ENCODE results near the gene CXorf66. TPM values are rescaled to one million over a fixed set of nuclear protein-coding genes. Genes with fewer than 3 reads are reported as not detected.
"Not testable (repeated sequence)": the region's sequence is repeated elsewhere in the genome, so short reads cannot be mapped to it uniquely, and the experiment has no call there.

CXorf66 gene
- total RNA-seq, 6 donors from 2014 or later: not detected

DNA sequence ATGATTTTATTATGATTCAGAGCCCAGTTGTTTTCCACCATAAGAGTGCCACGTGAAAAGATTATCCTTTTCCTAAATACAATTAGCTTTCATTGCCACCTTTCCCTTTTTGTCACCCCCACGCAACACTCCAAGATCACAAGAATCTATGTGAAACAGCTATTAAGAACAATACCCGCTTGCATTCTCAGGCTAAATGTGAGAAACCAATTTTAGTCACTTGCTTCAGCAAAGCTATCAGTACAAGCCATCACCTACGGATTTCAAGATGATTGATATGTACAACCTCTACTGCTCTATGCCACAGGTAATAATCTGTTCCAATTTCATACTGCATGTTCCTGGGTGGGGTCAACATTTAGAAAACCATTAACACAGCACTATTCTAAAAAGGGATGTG is 34.9 kb downstream of the CXorf66 start:
- Histone ChIP-seq H3K36me3 (no peaks in the 10 kb centered on the region), H3K4me3 (no peak overlapping the region), H3K4me1 (peaks cover 0 to 12% (median 3%) of the 10 kb centered on the region in 4 donors), H3K27ac (no peak overlapping the region), H3K9me3 (no peaks in the 10 kb centered on the region), H3K27me3 (peaks cover 0 to 8% (median 0%) of the 10 kb centered on the region in 4 donors)
- 60 to 83% methylated on average over 4 of the region's 4 CpGs for WGBS, 2 donors
- ATAC-seq (ENCODE audit: low FRiP score in 2 of 2) (no peak), DNase-seq (no peak)
- TF ChIP-seq, protein P1, sequence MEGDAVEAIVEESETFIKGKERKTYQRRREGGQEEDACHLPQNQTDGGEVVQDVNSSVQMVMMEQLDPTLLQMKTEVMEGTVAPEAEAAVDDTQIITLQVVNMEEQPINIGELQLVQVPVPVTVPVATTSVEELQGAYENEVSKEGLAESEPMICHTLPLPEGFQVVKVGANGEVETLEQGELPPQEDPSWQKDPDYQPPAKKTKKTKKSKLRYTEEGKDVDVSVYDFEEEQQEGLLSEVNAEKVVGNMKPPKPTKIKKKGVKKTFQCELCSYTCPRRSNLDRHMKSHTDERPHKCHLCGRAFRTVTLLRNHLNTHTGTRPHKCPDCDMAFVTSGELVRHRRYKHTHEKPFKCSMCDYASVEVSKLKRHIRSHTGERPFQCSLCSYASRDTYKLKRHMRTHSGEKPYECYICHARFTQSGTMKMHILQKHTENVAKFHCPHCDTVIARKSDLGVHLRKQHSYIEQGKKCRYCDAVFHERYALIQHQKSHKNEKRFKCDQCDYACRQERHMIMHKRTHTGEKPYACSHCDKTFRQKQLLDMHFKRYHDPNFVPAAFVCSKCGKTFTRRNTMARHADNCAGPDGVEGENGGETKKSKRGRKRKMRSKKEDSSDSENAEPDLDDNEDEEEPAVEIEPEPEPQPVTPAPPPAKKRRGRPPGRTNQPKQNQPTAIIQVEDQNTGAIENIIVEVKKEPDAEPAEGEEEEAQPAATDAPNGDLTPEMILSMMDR (IDR thresholded peaks at IDR 0.05): no peak

DNA sequence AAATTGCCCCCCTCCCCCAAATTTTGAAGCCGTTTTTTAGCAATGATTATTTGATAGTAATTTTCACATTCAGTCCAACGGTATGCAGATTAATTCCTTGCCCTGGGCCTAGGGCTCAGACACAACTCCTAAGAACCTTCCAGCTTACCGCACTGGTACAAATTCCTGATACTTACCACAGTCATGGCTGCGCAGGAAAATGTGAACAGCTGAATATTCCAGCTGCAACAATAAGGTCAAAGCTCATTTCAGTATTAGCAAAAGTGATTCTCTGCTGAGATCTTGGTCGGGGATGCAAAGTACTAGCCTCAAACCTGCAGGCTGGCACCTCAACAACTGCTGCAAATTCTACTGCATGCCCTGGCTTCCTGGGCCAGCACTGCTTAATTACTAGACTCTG is 35.4 kb downstream of the CXorf66 start:
- DNase-seq (no peak), ATAC-seq (ENCODE audit: low FRiP score in 2 of 2) (no peak)
- no peaks in the 10 kb centered on the region for H3K36me3 ChIP-seq
- H3K27me3 ChIP-seq: peaks cover 0 to 8% (median 0%) of the 10 kb centered on the region in 4 donors
- TF ChIP-seq, protein P1 (IDR thresholded peaks at IDR 0.05): no peak
- TF ChIP-seq POLR2A (IDR thresholded peaks at IDR 0.05) (no peak), EP300 (IDR thresholded peaks at IDR 0.05) (no peak), POLR2AphosphoS5 (IDR thresholded peaks at IDR 0.05) (no peak)
- 80 to 85% methylated on average over 4 to 5 of the region's 5 CpGs for WGBS, 2 donors
- no peak overlapping the region for H3K27ac ChIP-seq
- H3K9me3 ChIP-seq: no peaks in the 10 kb centered on the region
- peaks cover 0 to 12% (median 3%) of the 10 kb centered on the region in 4 donors for H3K4me1 ChIP-seq
- H3K4me3 ChIP-seq: no peak overlapping the region

DNA sequence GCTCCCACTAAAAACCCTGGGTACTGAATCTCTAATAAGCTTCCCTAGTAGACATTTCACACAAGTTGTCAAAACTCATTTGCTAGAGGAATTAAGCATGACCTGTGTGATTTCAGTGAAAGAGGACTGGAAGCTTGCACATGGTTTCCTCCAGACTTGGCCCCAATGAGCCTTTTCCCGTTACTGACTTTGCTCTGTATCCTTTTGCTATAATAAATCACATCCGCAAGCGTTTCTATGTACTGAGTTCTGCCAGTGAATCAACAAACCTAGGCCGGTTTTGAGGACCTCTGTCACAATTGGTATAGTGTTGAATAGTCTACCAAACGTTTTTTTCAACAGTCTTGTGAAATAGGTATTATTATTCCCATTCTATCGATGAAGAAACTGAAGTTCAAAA is 40.6 kb downstream of the CXorf66 start:
- no peak for DNase-seq

DNA sequence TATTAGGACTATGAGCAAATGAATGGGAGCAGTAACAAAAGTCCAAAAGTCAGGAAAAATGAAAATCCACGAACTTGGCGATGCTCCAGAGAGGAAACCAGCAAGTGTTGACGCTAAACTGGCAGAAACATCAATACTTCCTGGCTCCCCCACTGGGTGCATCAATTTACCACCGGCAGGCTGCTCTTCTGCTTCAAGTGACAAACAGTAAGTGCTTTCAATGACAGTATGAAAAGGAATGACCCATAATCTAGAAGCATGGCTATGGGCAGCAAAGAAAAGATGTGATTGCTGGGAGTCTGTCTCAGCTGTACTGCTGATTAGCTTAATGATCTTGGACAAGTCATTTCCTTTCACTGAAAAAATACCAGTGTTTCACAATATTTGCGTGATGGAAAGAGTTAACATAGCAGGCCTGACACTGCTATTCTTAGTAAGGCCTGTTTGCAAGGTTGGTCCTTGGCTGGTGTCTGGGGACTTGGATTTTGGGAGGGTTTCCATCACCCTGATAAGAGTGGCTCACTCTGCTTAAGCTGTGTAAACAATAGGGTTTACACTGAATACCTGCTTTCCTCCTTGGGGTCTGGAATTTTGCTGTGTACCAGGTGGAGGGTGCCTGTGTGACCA is 41.1 kb downstream of the CXorf66 start:
- Histone ChIP-seq H3K36me3 (no peaks in the 10 kb centered on the region), H3K4me1 (no peaks in the 10 kb centered on the region), H3K9me3 (no peaks in the 10 kb centered on the region), H3K27me3 (no peaks in the 10 kb centered on the region), H3K4me3 (no peak overlapping the region), H3K27ac (no peak overlapping the region)
- TF ChIP-seq POLR2AphosphoS5 (IDR thresholded peaks at IDR 0.05) (no peak), POLR2A (IDR thresholded peaks at IDR 0.05) (no peak), EP300 (IDR thresholded peaks at IDR 0.05) (no peak)
- TF ChIP-seq, protein P1 (IDR thresholded peaks at IDR 0.05): no peak
- DNase-seq (no peak), ATAC-seq (ENCODE audit: low FRiP score in 2 of 2) (no peak)
- WGBS, 2 donors: 42 to 50% methylated on average over 4 to 5 of the region's 5 CpGs

More for the DNA sequence above, 40.6 kb downstream of the CXorf66 start:
- Histone ChIP-seq H3K4me1 (no peaks in the 10 kb centered on the region), H3K9me3 (no peaks in the 10 kb centered on the region), H3K27me3 (no peaks in the 10 kb centered on the region), H3K4me3 (no peak overlapping the region), H3K27ac (no peak overlapping the region), H3K36me3 (no peaks in the 10 kb centered on the region)
- TF ChIP-seq EP300 (IDR thresholded peaks at IDR 0.05): no peak
- TF ChIP-seq POLR2A (IDR thresholded peaks at IDR 0.05): no peak
- TF ChIP-seq POLR2AphosphoS5 (IDR thresholded peaks at IDR 0.05): no peak
- TF ChIP-seq, protein P1 (IDR thresholded peaks at IDR 0.05): no peak
- WGBS, 2 donors: 61 to 67% methylated on average over 6 of the region's 6 CpGs
- no peak for ATAC-seq (ENCODE audit: low FRiP score in 2 of 2)

DNA sequence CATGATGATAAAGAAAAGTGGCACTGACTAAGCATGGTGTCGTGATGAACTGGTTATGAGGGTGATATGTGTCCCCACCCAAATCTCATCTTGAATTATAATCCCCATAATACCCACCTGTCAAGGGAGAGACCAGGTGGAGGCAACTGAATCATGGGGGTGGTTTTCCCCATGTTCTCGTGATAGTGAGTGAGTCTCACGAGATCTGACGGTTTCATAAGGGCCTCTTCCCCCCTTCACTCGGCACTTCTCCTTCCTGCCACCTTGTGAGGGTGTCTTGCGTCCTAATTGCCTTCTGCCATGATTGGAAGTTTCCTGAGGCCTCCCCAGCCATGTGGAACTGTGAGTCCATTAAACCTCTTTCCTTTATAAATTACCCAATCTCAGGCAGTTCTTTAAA is 44.2 kb downstream of the CXorf66 start:
- not testable (repeated sequence) for H3K36me3 ChIP-seq; H3K4me3 ChIP-seq; H3K27ac ChIP-seq; H3K9me3 ChIP-seq; H3K4me1 ChIP-seq; ATAC-seq (ENCODE audit: low FRiP score in 2 of 2); H3K27me3 ChIP-seq; DNase-seq
- 62 to 86% methylated on average over 6 of the region's 6 CpGs for WGBS, 2 donors
